ENCODE measurements around the gene ARL13A. TPM values are rescaled to one million over a fixed set of nuclear protein-coding genes. Genes with fewer than 3 reads are reported as not detected.

Gene ARL13A
- total and polyA plus RNA-seq, 2 of the 8 experiments (the other 6 are each of a cell fraction or from before 2014, with no cell fraction given): not detected

DNA sequence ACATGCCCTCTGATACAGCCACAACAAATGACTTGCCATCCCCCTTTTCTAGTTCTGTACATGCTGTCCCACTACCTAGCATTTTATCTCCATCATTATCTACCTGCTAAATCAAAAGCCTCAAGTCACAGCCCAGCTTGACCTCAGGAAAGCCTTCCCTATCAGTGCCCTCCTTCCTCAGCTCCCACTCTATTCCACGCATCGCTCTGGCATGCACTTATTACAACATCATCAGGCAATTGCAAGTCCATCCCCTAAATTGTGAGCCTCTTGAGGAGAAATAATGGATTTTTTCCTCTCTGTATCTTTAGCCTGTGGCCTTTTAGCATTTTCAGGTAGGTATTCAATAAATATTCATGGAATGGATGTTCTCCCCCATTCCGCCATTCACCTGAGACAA lies 5.7 kb downstream of the ARL13A start:
- H3K9ac ChIP-seq (replicated peaks in 1 of 4; ENCODE audit: extremely low read depth in 1 of 4, low read depth in 3 of 4, low read length in 3 of 4): no peak overlapping the region
- no peak overlapping the region for H3K14ac ChIP-seq (ENCODE audit: insufficient read length)
- no peak overlapping the region for H2AK5ac ChIP-seq (ENCODE audit: low read depth, low read length)
- CTCF ChIA-PET (ENCODE audit: partially characterized antibody): interaction anchor here (0.7 kb wide), 1 partner anchor 28 kb away, joined by 3 read pairs; no protein-coding TSS in a partner anchor
- FAIRE-seq: no peak
- H3K79me2 ChIP-seq (ENCODE audit: control insufficient read depth in 1 of 2, insufficient read depth in 2 of 2, low read length in 2 of 2): no peaks in the 10 kb centered on the region
- no peaks in the 10 kb centered on the region for H3K4me1 ChIP-seq (replicated peaks in 1 of 4; ENCODE audit: control insufficient read depth in 3 of 4, insufficient read depth in 4 of 4, low read length in 3 of 4)
- no peaks in the 10 kb centered on the region for H3K79me1 ChIP-seq (ENCODE audit: low read depth, low read length)
- H3K27ac ChIP-seq (ENCODE audit: low read depth, low read length): no peak overlapping the region
- H3K56ac ChIP-seq (replicated peaks; ENCODE audit: insufficient read length, low read depth, low read length): no peak overlapping the region
- H3K4me3 ChIP-seq (ENCODE audit: extremely low read depth in 1 of 4, insufficient read depth in 2 of 4, low read depth in 3 of 4, low read length in 4 of 4): no peak overlapping the region
- no peak overlapping the region for H3K4ac ChIP-seq (replicated peaks; ENCODE audit: insufficient read length, low read depth, low read length)
- H3K23ac ChIP-seq (ENCODE audit: insufficient read length): no peak overlapping the region
- H2BK20ac ChIP-seq (ENCODE audit: low read length): no peak overlapping the region
- H2BK120ac ChIP-seq (replicated peaks; ENCODE audit: low read depth, low read length): no peak overlapping the region
- no peak for DNase-seq (ENCODE audit: low read depth in 1 of 2, low spot score in 2 of 2)
- H3K18ac ChIP-seq (ENCODE audit: extremely low read depth, low read length): no peak overlapping the region
- H4K91ac ChIP-seq (replicated peaks; ENCODE audit: insufficient read length, low read length): no peak overlapping the region
- no peak overlapping the region for H2BK12ac ChIP-seq (ENCODE audit: low read depth, low read length)
- 100% methylated on average over 3 of the region's 3 CpGs; no CpG with 5 or more reads in 1 of the 2 experiments for WGBS, 2 experiments (ENCODE audit: extremely low coverage in 1 of 2, insufficient coverage in 1 of 2, insufficient read length in 1 of 2, insufficient replicate concordance in 2 of 2, low coverage in 1 of 2, low lambda C conversion rate in 2 of 2, missing lambda C conversion rate in 1 of 2)
- no peaks in the 10 kb centered on the region; a peak in 1 of 4 replicates for H3K9me3 ChIP-seq (ENCODE audit: insufficient read depth in 2 of 2, low read depth in 1 of 2, low read length in 1 of 2)
- no peaks in the 10 kb centered on the region for H4K20me1 ChIP-seq (replicated peaks in 1 of 2; ENCODE audit: control insufficient read depth in 1 of 2, insufficient read depth in 2 of 2, low read length in 2 of 2)
- no peak overlapping the region for H2BK5ac ChIP-seq (ENCODE audit: low read depth, low read length)
- no peaks in the 10 kb centered on the region for H3K23me2 ChIP-seq (ENCODE audit: low read depth, low read length)
- no peak overlapping the region for H2AFZ ChIP-seq (ENCODE audit: low read length)
- H3K4me2 ChIP-seq (ENCODE audit: insufficient read depth in 1 of 2, low read depth in 2 of 2, low read length in 2 of 2): no peak overlapping the region
- no peaks in the 10 kb centered on the region for H3K27me3 ChIP-seq (replicated peaks in 1 of 4; ENCODE audit: control insufficient read depth in 3 of 4, extremely low read depth in 1 of 4, insufficient read depth in 3 of 4, low read length in 3 of 4)
- no peaks in the 10 kb centered on the region for H3K36me3 ChIP-seq (ENCODE audit: control insufficient read depth in 2 of 4, insufficient read depth in 4 of 4, low read length in 3 of 4)
- POLR2A ChIA-PET (ENCODE audit: partially characterized antibody): no interaction called here
- H4K5ac ChIP-seq (ENCODE audit: insufficient read length, low read depth, low read length): no peak overlapping the region
- H4K8ac ChIP-seq (ENCODE audit: extremely low read depth, insufficient read depth, low read length): no peak overlapping the region
- H2BK15ac ChIP-seq (ENCODE audit: low read length): no peak overlapping the region
- TF ChIP-seq JUN (IDR thresholded peaks at IDR 0.05; ENCODE audit: low read depth, low read length) (no peak), PHF8 (conservative IDR thresholded peaks at IDR 0.05; ENCODE audit: low read depth, low read length) (no peak), JUND (IDR thresholded peaks at IDR 0.05; ENCODE audit: low read length) (no peak), SP1 (IDR thresholded peaks at IDR 0.05; ENCODE audit: low read depth, low read length) (no peak), YY1 (IDR thresholded peaks at IDR 0.05; ENCODE audit: low read depth, low read length) (no peak), TCF12 (IDR thresholded peaks at IDR 0.05; ENCODE audit: low read depth, low read length) (no peak), SIRT6 (IDR thresholded peaks at IDR 0.05; ENCODE audit: low read length) (no peak), SAP30 (IDR thresholded peaks at IDR 0.05; ENCODE audit: insufficient read depth, insufficient replicate concordance, low read length) (no peak), POLR2AphosphoS5 (IDR thresholded peaks at IDR 0.05; ENCODE audit: low read depth, low read length) (no peak), BACH1 (IDR thresholded peaks at IDR 0.05; ENCODE audit: low read length) (no peak), CTBP2 (IDR thresholded peaks at IDR 0.05; ENCODE audit: borderline replicate concordance, insufficient read depth, insufficient read length, low read length) (no peak), BCL11A (IDR thresholded peaks at IDR 0.05; ENCODE audit: low read depth in 2 of 2, low read length in 2 of 2) (no peak), CEBPB (IDR thresholded peaks at IDR 0.05; ENCODE audit: low read depth, low read length) (no peak)

All from H1 (cell line).